Prostate gland (tissue), 2 donors: ENCODE measurements around the gene FAM181A.

Source experiments
- CTCF ChIP-seq, 4 experiments: fragments of 200-600 bp in 2 of 4; fragments of 450-650 bp in 2 of 4; sonication (generic) in 2 of 4; IDR thresholded peaks; 1 replicate in 3 of 4; 2 replicates in 1 of 4; pipeline ENCODE4 v1.5.1; 2016 to 2019; ENCODE audit warnings: antibody characterized with exemption in 4 of 4, mild to moderate bottlenecking in 2 of 4, moderate library complexity in 2 of 4
- POLR2A ChIP-seq: fragments of 450-650 bp; IDR thresholded peaks from one replicate; pipeline ENCODE4 v1.6.1; 2016; ENCODE audit warnings: antibody characterized with exemption, mild to moderate bottlenecking
- POLR2AphosphoS5 ChIP-seq: sonication (generic); formaldehyde crosslinking; IDR thresholded peaks from one replicate; pipeline ENCODE4 v1.6.1; 2017; ENCODE audit warnings: antibody characterized with exemption

- peak in 2 of 4 experiments; percentile 16 to 23 for TF ChIP-seq CTCF (IDR thresholded peaks at IDR 0.05)
- TF ChIP-seq POLR2A: no peak
- no peak for TF ChIP-seq POLR2AphosphoS5
Measured at GRCh38 chr14:93903342-93904184, 23.6 kb upstream of the FAM181A start.
